Hepatocyte (in vitro differentiated cells): ENCODE data around the gene DPYD. TPM values are rescaled to one million over a fixed set of nuclear protein-coding genes. Genes with fewer than 3 reads are reported as not detected.

Experiments
- DNase-seq: peaks from one replicate; pipeline ENCODE4 v3.0.0-alpha.2; 2016; ENCODE audit warnings: low spot score
- H2AFZ ChIP-seq: fragments of 200-600 bp; sonication (generic); 2 replicates; pipeline ENCODE4 v1.6.0; 2016; ENCODE audit warnings: antibody characterized with exemption, mild to moderate bottlenecking
- H3K27ac ChIP-seq: fragments of 200-600 bp; sonication (generic); 2 replicates; pipeline ENCODE4 v1.5.1; 2016; ENCODE audit warnings: mild to moderate bottlenecking
- H3K27me3 ChIP-seq: fragments of 200-600 bp; sonication (generic); 2 replicates; pipeline ENCODE4 v1.6.1; 2016
- H3K36me3 ChIP-seq: fragments of 200-600 bp; sonication (generic); replicated peaks from 2 replicates; pipeline ENCODE4 v1.5.1; 2016; ENCODE audit warnings: low read depth; ENCODE audit not compliant: insufficient read depth
- H3K4me1 ChIP-seq: fragments of 200-600 bp; sonication (generic); 2 replicates; pipeline ENCODE4 v1.5.1; 2016; ENCODE audit warnings: mild to moderate bottlenecking, moderate library complexity; ENCODE audit not compliant: insufficient read depth
- H3K4me2 ChIP-seq: fragments of 200-600 bp; sonication (generic); 2 replicates; pipeline ENCODE4 v1.6.0; 2016
- H3K4me3 ChIP-seq: fragments of 200-600 bp; sonication (generic); 2 replicates; pipeline ENCODE4 v1.5.1; 2016; ENCODE audit warnings: mild to moderate bottlenecking
- H3K79me2 ChIP-seq: fragments of 200-600 bp; sonication (generic); 2 replicates; pipeline ENCODE4 v1.6.0; 2017; ENCODE audit warnings: mild to moderate bottlenecking
- H3K9me2 ChIP-seq: fragments of 200-600 bp; sonication (generic); replicated peaks from 2 replicates; pipeline ENCODE4 v1.6.0; 2017; ENCODE audit warnings: mild to moderate bottlenecking; ENCODE audit not compliant: insufficient read depth
- H3K9me3 ChIP-seq: fragments of 200-600 bp; sonication (generic); 2 replicates; pipeline ENCODE4 v1.5.1; 2016; ENCODE audit warnings: low read depth, mild to moderate bottlenecking
- H4K20me1 ChIP-seq: fragments of 200-600 bp; sonication (generic); 2 replicates; pipeline ENCODE4 v1.6.0; 2016; ENCODE audit warnings: mild to moderate bottlenecking; ENCODE audit not compliant: insufficient read depth, poor library complexity, severe bottlenecking
- CTCF ChIP-seq: fragments of 200-600 bp; sonication (generic); IDR thresholded peaks from 2 replicates; pipeline ENCODE4 v1.5.1; 2016; ENCODE audit warnings: antibody characterized with exemption, mild to moderate bottlenecking; ENCODE audit not compliant: poor library complexity
- EZH2 ChIP-seq: fragments of 200-600 bp; sonication (generic); IDR thresholded peaks from 2 replicates; pipeline ENCODE4 v1.6.1; 2016; ENCODE audit warnings: antibody characterized with exemption, mild to moderate bottlenecking, borderline replicate concordance
- EZH2phosphoT487 ChIP-seq: fragments of 200-600 bp; sonication (generic); IDR thresholded peaks from one replicate; pipeline ENCODE4 v1.6.1; 2018; ENCODE audit warnings: antibody characterized with exemption, mild to moderate bottlenecking, low read depth, moderate library complexity; ENCODE audit not compliant: unreplicated experiment, severe bottlenecking
- WGBS: methylation state at CpG from one replicate; pipeline ENCODE4 v1.1.6; 2016; ENCODE audit warnings: low lambda C conversion rate; ENCODE audit errors: missing lambda C conversion rate; 5-methylcytosine and 5-hydroxymethylcytosine counted together
- polyA plus RNA-seq: library from polyadenylated mRNA; unstranded; fragments of >200 nt; fragmentation: Nextera tagmentation; extraction: Ambion mirVana; gene quantifications from 2 replicates; pipeline ENCODE4 v1.2.1, GENCODE V29; 2016
- total RNA-seq: library from RNA; depleted of rRNA; stranded (reverse); fragments of >200 nt; gene quantifications from 2 replicates; pipeline ENCODE4 v1.2.3, GENCODE V29; 2014

Gene DPYD
- total and polyA plus RNA-seq, 2 experiments from 2014 or later = 7.5 to 21.8 TPM

DNA sequence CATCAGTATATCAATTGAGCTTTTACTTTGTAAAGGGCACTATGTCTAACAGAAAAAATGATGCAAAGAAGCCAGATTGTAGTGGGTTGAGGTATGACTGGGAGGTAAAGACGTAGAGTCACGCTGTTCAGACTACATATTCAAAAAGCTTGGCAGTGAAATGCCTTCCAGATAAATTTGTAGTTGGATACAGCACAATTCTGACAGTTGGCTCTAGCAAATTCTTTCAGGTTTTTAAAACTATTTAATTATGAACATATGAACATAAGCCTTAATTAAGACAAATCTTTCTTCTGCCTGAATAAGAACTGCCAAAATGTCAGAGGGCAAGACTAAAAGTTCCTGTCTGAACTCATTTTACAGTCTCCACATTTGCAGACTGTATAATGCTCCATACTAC, 118.8 kb downstream of the DPYD start:
- Histone ChIP-seq H3K36me3 (no peaks in the 10 kb centered on the region), H3K79me2 (no peaks in the 10 kb centered on the region), H2AFZ (no peak overlapping the region), H3K9me3 (no peaks in the 10 kb centered on the region), H4K20me1 (no peaks in the 10 kb centered on the region), H3K9me2 (no peaks in the 10 kb centered on the region), H3K4me3 (no peak overlapping the region), H3K4me2 (no peak overlapping the region), H3K27ac (no peak overlapping the region), H3K27me3 (no peaks in the 10 kb centered on the region), H3K4me1 (no peaks in the 10 kb centered on the region)
- DNase-seq = no peak
- WGBS = 95% methylated on average over 2 of the region's 2 CpGs
- no peak for TF ChIP-seq EZH2phosphoT487
- TF ChIP-seq EZH2 = no peak
- no peak for TF ChIP-seq CTCF

- H3K27ac ChIP-seq = no peak overlapping the region
These were observed 123.2 kb downstream of the DPYD start for GRCh38 chr1:97797403-97798183.

DNA sequence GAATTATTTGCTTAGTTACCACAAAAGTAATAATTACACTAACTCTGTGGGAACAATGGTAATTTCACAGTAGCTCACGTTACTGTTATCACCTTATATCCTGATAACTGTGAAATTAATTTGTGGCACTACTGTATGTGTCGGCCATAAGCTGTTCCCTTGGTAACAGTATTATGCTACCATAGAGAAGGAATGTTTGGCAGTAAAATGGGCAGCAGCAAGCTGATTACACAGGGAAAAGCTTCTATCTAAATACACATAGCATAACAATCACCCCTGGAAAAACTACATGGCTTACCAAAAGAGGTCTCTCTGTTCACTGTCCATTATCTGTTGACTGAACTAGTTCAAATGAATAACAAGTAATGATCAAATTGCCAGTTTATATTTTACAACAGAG, 124.1 kb downstream of the DPYD start:
- TF ChIP-seq EZH2phosphoT487 (no peak), CTCF (no peak), EZH2 (no peak)
- Histone ChIP-seq H3K27me3 (no peaks in the 10 kb centered on the region), H3K4me1 (no peaks in the 10 kb centered on the region), H4K20me1 (no peaks in the 10 kb centered on the region), H3K36me3 (no peaks in the 10 kb centered on the region), H3K27ac (no peak overlapping the region), H3K9me2 (no peaks in the 10 kb centered on the region), H3K79me2 (no peaks in the 10 kb centered on the region), H3K9me3 (no peaks in the 10 kb centered on the region), H2AFZ (no peak overlapping the region), H3K4me2 (no peak overlapping the region), H3K4me3 (no peak overlapping the region)
- 60% methylated on average over 2 of the region's 2 CpGs for WGBS
- no peak for DNase-seq

More at GRCh38 chr1:97797403-97798183, 123.2 kb downstream of the DPYD start:
- H3K9me3 ChIP-seq = no peaks in the 10 kb centered on the region
- H3K4me1 ChIP-seq = no peaks in the 10 kb centered on the region
- no peaks in the 10 kb centered on the region for H4K20me1 ChIP-seq
- H3K36me3 ChIP-seq = no peaks in the 10 kb centered on the region
- 82% methylated on average over 2 of the region's 2 CpGs for WGBS
- no peaks in the 10 kb centered on the region for H3K9me2 ChIP-seq
- H3K4me2 ChIP-seq = no peak overlapping the region
- no peak for DNase-seq
- no peaks in the 10 kb centered on the region for H3K79me2 ChIP-seq
- no peak overlapping the region for H2AFZ ChIP-seq
- no peak for TF ChIP-seq CTCF
- TF ChIP-seq EZH2phosphoT487 = no peak
- no peak for TF ChIP-seq EZH2
- no peak overlapping the region for H3K4me3 ChIP-seq
- H3K27me3 ChIP-seq = no peaks in the 10 kb centered on the region
